HG03095 (cell line): ENCODE results near the gene TRA2B.

Experiments used
- ATAC-seq: cut with Tn5 transposase; IDR thresholded peaks from one replicate; pipeline ENCODE4 v1.9.1; 2021; ENCODE audit warnings: moderate library complexity; ENCODE audit not compliant: unreplicated experiment

Gene TRA2B

GRCh38 chr3:185937689-185938374 is at the start of gene TRA2B:
Gene TRA2B (minus strand): TSS chr3:185938014. CDS start chr3:185937860, 154 bp downstream.
- peak; percentile 97 for ATAC-seq

- ATAC-seq = no peak
These were observed 48.5 kb upstream of the TRA2B start for GRCh38 chr3:185986198-185986777.

DNA sequence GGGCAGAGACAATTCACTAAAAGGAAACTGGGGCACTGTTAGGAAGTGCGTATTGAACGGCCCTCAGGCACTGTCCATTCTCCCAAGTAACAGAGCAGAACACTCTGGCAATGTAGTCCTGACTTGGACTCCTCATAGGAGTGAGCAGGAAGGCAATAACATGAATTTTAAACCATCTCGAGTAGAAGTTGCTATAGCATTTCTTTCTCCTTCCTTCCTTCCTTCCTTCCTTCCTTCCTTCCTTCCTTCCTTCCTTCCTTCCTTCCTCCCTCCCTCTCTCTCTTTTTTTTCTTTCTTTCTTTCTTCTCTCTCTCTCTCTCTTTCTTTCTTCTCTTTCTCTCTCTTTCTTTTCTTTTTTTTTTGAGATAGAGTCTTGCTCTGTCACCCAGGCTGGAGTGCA is 46.4 kb upstream of the TRA2B start:
- ATAC-seq = no peak

DNA sequence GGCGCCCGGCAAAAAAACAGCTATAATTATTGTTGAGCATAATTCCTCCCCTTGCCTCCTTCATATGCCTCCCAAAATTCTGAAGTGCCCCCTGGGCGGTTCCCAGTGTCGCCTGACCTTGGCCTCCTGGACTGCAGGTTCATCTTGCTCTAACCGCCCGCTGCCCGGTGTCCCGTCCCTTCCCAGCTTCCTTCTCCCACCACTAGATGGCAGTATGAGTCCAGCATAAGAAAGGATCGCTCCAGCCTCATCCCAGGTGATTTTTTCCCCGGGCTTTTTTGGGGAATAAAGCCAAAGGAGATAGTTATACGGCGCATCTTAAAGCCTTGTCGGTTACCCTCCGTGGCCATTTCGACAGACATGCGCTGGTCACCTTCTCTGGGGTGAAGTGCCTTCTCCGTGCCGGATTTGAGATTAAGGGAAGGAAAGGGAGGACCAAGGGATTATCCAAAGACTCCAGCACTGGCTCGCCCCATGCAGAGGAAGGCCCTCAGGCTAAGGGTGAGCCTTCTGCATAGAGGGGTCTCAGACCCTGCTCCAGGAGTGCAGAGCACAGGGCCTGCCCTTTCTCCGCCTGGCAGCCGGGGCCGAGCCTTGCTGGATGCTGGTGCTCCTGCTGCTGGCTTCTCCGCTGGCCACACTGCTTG is 45.8 kb upstream of the TRA2B start:
- no peak for ATAC-seq

GRCh38 chr3:185982632-185983031 is 44.8 kb upstream of the TRA2B start:
- ATAC-seq = no peak

DNA sequence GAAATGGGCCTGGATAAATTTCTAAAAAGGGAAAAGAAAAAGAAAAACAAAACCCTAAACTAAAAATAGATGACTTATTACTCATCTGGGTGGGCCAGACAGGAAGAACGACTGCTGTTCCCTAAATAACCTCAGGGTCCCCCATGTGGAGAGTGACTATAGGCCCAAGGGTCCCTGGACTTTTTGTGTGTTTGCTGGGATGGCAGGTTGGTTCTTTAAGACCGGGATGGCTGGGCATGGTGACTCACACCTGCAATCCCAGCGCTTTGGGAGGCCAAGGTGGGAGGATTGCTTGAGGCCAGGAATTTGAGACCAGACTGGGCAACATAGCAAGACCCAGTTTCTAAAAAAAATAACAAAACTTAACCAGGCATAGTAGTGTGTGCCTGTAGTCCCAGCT is 43.8 kb upstream of the TRA2B start:
- ATAC-seq = no peak

DNA sequence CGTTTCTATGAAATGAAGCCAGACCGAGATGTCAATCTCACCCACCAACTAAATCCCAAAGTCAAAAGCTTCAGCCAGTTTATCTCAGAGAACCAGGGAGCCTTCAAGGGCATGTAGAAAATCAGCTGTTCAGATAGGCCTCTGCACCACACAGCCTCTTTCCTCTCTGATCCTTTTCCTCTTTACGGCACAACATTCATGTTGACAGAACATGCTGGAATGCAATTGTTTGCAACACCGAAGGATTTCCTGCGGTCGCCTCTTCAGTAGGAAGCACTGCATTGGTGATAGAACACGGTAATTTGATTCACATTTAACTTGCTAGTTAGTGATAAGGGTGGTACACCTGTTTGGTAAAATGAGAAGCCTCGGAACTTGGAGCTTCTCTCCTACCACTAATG is 41.9 kb upstream of the TRA2B start:
- no peak for ATAC-seq

GRCh38 chr3:185978516-185978915 is 40.7 kb upstream of the TRA2B start:
- no peak for ATAC-seq

GRCh38 chr3:185977679-185978040 is 39.8 kb upstream of the TRA2B start:
- ATAC-seq = no peak

DNA sequence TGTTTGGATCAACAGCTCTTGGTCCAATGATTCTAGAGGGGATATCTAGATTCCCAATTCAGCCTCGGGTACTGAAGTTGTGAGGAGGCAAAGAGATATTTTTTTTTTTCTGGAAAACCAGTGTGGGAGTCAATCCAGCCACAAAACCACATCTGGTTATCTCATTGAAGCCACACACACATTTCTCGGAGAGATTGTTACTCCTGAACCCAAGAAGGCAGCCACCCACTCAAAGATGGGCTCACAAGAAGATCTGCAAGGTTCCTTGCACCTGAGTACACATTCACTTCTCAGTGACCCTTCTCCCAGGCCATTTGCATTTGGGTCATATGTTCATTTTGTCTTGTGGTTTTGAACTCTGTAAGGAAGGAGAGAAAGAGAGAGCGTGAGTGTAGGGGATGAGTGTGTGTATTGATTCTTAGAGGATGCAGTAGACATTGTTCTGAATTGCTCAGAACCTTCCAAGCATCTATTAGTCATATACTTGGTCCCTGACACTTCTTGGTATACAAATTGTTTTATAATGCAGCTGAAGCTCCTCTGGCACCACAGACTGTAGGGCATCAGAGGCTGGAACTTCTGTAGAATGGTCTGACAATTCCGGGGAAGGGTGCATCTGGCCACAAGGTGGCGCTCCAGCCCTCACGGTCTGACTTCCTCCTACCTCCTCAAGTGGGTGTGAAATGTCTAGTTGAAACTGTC is 39.3 kb upstream of the TRA2B start:
- peak; percentile 76 for ATAC-seq

DNA sequence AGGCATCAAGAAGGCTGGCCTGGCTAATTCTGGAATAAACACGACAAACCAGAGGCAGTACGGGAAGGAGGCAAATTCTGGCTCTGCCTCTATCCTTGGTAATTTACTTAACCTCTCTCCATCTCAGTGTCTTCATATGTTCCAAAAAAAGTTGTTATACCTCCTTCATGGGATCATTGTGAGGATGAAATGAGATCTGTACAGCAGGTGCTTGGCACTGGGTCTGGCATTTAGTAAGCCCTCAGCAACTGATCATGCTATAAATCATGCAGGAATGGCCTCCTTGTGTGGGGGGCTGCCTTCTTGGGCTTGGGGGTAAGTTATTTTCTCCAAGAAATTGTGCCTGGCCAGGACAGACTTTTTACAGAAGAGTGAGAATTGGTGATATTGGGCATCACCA is 38.3 kb upstream of the TRA2B start:
- no peak for ATAC-seq

DNA sequence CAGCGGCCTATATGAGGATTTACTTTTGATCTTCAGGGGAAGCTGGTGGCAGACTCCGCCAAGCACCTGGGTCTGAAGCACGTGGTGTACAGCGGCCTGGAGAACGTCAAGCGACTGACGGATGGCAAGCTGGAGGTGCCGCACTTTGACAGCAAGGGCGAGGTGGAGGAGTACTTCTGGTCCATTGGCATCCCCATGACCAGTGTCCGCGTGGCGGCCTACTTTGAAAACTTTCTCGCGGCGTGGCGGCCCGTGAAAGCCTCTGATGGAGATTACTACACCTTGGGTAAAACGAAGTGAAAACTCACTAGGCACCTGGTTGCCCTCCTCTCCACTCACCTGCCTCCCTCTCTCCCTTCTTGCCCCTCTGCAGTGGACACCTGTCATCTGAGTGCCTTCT is 33.8 kb upstream of the TRA2B start:
- ATAC-seq = no peak

GRCh38 chr3:185968168-185968567 is 30.4 kb upstream of the TRA2B start:
- ATAC-seq = no peak

- ATAC-seq = no peak
These were observed 28.8 kb upstream of the TRA2B start for GRCh38 chr3:185966655-185967054.

- ATAC-seq = no peak
These were observed 27.7 kb upstream of the TRA2B start for GRCh38 chr3:185965496-185965895.

DNA sequence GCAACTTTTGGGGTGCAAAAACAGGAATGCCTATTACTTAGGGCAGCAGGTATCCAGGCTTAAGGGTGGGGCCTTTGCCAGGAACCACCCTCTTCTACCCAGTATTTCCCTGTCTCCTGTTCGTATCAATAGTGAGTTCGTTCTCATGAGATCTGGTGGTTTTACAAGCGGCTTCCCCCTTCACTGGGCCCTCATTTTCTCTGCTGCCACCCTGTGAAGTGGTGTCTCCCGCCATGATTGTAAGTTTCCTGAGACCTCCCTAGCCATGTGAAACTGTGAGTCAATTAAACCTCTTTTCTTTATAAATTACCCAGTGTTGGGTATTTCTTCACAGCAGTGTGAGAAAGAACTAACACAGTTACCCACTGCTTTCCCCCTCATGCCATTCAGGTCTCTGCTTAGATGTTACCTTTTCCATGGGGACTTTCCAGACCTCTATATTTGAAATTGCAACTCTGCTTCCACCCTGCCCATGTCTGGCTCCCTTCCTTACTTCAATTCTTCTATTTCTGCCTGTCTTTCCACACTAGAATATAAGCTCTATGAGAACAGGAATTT is 23.9 kb upstream of the TRA2B start:
- ATAC-seq = no peak

- ATAC-seq = no peak
These were observed 22.9 kb upstream of the TRA2B start for GRCh38 chr3:185960522-185961288.

- ATAC-seq = no peak
These were observed 22.1 kb upstream of the TRA2B start for GRCh38 chr3:185959609-185960521.

DNA sequence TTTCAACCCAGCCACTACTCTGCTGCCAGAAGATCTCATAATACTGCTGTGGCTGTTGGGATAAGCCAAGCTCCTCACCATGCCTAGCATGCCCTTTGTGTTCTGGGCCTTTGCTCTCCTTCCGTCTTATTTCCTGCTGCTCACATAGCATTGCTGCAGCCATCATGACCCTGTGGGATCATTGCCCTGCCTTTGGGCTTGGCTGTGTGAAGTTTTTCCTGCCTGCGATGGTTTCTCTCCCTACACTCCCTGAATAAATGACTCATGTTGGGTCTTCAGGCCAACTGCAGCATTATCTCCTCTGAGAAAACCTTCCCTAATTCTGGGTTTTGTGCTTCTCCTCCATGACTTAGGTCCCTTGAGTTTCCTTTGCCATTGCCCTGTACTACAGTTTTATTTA is 20.8 kb upstream of the TRA2B start:
- ATAC-seq = no peak

DNA sequence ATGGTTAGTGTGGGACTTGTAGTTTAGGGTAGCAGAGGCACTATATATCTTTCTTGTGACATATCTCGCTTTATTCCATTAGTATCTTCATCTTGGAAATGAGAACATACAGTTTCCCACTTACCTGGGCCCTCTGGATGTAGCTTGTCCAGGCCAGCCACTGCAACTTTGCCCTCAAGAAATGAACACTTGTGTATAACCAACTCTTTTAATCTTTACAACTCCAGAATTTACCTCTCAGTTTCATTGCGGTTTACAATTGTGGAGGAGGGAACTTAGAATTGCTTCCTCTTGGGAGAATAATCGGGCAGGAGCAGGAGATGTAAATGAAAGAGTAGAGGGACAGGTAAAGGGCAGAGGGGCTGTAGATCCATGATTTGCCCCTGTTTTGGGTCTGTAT is 18.4 kb upstream of the TRA2B start:
- no peak for ATAC-seq
